Neural progenitor cell (in vitro differentiated cells): ENCODE measurements around the gene G6PD.

Experiments used
- CTCF ChIP-seq: fragments of 200-600 bp; sonication (generic); IDR thresholded peaks from 2 replicates; pipeline ENCODE4 v1.5.1; 2017; ENCODE audit warnings: antibody characterized with exemption, mild to moderate bottlenecking
- EZH2 ChIP-seq: fragments of 200-600 bp; sonication (generic); IDR thresholded peaks from 2 replicates; pipeline ENCODE4 v1.6.1; 2017; ENCODE audit warnings: antibody characterized with exemption, mild to moderate bottlenecking, moderate library complexity

GRCh38 chrX:154495472-154495922, 51.1 kb downstream of the G6PD start:
- TF ChIP-seq CTCF (no peak), EZH2 (no peak)
